Retina (tissue), 1 donor: ENCODE results near the gene ARHGEF7.

Source experiments
- DNase-seq: peaks from one replicate; pipeline ENCODE4 v3.0.0-alpha.2; 2016

The ARHGEF7 gene

DNA sequence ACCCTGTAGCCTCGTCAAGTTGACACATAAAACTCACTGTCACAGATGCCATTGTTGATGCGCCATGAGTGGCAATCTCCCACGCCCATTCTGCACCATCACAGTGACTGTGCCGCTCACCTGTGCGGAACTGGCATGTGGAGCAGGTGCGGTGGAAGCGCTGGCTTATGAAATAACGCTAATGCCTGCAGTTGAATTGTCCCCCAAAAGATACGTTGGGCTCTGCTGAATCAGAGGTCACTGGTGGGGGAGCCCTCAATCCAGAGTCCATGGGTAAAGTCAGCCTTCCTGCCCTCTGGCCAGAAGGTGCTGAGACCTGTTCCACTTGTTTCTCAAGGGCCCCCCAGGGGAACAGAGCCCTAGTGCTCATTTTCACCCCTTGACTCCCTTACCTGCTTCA lies 2.9 kb upstream of the ARHGEF7 start:
- no peak for DNase-seq

DNA sequence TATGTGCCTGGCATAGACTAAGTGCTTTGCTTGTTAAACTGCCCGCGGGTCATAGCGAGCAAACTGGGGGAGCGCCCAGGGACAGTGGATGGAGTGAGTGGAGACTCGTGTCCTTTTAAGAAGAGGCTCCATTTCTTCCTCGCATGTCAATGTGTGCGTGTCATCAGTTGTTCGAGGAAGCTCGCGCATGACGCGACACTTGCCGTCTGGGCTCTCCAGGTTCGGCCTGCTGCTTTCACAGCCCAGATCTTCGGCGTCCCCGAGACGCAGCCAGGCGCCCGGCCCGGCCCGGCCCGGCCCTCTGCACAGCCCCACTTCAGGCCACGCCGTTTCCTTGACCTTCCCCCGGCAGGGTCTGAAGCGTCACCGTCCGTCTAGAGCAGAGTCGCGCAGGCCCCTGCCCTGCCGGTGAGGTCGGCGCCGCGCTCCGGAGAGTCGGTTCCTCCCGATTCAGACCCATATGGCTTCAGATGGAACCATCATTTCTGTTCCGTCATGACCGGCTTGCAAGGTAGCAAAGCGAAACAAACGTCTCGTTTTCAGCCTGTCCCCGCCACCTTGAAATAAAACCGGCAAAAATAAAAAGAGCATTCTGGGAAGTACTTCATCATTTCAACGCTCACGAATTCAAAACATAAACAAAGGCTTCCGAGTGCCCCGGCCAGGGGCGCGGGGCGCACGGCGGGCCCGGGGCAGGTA lies 599 bp upstream of the ARHGEF7 start:
- DNase-seq = peak; percentile 89

DNA sequence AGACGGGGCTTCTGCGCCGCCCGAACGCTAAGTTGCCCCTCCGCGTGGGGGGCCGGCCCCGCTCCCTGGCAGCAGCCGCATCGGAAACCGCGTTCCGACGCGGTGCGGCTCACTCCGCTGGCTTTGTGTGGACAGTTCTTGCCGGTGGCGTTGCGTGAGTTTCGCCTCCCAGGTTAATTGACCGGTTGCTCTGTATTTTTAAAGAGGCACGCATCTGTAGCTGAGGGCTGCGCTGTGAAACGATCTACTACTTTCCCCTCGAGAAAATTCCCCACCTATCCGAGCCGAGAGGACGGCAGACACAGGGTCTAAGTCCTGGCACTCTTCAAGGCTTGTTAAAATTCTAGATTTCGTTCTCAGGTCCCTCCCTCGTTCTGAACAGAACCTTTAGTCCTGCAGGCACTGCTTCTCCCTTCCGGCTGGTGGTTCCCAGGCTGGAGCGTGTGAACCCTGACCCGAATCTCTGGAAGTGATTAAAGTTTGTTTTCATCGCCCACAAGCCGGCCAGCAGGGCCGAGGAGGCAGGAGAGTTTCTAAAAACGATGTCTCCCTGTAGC lies 933 bp downstream of the ARHGEF7 start:
- DNase-seq = peak; percentile 78

DNA sequence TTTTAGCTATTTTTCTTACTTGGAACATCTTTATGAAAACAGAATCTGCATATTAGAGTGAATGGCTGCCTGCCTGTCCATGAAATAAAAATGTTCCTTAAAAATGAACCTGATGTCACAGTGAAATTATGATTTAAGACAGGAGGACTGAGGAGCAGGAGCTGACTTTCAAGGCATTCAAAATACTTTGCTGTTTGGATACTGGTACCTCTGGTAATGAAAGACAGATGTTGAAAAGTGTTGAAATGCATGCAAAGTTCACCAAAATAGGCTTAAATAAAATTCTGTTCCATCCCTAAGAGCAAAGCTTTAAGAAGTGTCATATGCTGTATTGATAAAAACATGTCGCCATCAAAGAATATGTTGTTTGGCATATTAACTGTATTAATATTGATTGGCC lies 1.7 kb downstream of the ARHGEF7 start:
- no peak for DNase-seq

DNA sequence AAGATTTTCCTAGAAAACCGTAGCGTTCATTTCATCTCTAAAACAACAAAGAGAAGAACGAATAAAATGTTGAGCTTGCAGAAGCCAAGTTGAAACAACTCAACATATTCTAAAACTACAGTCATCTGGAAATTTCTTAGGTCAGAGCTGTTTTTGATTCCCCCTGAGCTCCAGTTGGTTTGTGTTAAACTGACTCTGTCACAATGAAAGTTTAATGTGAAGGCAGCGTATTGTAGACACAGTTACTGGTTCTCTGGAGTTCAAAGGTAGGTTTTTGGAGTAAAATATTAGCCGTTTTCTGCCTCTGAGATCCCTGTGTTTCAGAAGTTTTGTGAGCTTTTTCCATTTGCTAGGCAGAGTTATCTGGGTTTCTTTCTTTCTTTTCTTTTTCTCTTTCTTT lies 2.2 kb downstream of the ARHGEF7 start:
- DNase-seq = no peak

DNA sequence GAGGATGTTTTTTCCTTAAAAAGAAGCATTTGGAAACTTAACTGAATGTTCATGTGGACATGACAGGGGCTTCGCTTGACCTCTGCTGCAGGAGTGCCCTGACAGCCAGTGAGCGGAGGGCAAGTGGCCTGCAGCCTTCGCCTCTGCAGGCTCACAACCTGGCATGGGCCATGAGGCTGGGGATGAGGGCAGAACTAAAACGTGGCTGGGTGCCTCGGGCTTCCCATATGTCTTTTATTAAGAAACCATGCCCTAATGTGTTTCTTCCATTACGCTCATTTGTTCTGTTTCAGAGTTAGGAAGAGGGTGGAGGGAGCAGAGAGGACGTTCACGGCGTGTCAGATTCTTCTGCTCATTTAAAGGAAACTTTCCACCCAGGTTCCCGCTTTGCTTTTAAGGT lies 2.9 kb downstream of the ARHGEF7 start:
- no peak for DNase-seq

DNA sequence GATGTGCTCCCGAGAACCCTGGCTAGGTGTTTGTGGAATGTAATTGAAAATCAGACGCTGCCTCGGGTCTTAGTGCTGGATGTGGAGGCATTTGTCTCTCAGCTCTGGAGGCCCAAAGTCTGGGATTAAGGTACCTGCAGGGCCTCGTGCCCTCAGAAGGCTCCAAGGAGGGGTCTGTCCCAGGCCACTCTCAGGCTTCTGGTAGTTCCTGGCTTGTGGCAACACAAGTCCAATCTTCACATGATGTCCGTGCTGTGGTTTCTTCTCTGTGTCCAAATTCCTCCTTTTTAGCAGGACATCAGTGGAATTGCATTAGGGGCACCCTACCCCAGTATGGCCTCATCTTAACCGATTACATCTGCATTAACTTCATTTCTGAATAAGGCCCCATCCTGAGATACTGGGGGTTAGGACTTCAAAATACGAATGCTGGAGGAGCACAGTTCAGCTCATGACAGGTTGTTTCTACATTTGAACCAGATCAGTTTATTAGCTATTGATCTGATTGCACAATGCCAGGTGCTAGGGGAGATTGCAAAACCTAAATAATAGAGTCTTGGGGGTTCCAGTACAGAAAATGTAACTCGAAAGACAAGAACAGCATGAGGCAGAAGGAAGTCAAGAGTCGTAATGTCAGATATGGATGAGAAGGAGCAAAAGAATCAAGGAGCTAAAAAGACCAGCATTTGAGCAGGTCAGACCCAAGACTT lies 3.9 kb downstream of the ARHGEF7 start:
- no peak for DNase-seq

DNA sequence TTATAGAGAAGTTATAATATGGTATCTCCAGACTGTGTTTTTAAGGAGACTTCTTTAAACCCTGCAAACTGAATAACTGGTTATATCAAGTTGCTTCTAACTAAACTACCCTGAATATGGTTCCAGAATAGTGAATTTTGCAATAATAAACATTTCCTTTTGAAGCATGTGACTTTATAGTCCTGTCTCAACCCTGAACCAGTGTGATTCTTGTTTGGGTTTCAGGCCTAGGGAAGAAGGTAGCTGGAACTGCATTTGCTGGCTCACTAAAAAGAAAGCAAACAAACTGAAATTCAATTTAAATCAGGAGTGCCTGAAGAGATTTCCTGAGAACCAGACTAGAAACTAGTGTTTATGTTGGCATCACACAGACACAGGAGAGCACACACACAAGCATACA lies 4.9 kb downstream of the ARHGEF7 start:
- DNase-seq = no peak

DNA sequence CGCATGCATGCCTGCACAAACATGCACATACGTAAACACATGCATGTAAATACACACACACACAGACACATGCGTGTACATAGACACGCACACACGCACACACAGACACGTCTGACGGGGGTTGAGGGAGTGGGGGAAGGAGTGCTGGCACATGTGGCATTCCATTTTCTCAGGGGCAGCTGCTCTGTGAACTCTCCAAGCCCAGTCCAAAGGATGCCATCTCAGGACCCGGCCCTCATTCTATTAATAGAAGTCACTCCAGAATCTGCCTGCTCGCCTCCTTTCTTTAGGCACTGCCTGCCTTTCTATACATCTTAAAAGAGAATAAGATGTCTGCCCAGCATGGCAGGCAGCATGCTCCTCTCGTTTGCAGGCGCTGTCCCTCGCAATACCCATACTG lies 5.3 kb downstream of the ARHGEF7 start:
- no peak for DNase-seq

DNA sequence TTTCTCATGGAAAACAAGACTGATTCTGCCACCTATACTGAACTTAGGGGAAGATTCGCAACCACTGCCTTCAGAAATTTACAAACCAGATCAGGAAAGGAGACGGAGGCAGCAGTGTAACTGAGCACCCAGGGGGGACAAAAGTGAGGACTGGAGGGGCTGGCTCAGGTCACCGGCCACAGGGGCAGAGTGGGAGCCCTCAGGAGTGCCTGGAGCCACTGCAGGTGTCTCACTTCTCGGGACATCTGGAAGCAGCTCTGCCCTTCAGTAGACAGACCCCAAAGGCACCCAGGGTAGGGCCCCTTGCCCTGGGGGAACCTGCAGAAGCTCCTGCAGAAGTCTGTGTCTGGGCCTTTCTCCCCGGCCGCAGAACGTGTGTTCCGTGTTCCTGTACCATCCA lies 5.8 kb downstream of the ARHGEF7 start:
- no peak for DNase-seq

DNA sequence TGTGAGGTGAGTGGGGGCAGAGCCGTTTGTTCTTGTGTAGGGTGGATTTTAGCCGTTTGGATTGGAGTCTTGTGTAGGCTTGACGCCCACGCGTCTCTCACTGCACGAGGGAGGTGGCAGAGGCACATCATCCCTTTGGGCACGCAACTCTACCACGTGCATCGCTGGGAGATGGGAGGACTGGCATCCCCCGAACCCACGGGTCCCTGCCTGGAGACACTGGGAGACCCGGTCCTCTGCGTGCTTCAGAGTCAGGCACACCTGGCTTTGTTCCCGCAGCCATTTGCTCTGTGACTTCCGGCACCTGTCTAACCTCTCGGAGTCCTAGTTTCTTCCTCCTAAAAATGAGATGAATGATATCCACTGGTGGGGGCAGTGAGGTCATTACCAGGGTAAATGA lies 6.4 kb downstream of the ARHGEF7 start:
- no peak for DNase-seq

DNA sequence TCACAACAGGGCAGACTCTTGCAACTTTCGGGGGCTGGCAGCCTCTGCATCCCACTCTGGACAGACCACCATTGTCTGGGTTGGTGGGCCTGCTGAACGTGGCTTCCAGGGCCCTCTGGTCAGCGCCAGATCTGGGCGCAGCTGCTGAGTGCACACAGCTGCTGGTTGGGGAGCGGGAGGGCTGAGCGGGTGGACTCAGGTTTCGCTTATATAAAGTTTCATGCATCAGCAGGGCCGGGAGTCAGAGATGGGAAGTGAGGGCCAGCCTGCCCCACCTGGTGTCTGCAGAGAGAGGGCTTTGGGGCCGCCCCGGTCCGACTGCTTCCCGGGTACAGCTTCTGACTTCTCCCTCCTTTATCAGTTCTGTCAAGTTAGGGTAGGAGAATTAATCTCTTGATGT lies 6.9 kb downstream of the ARHGEF7 start:
- no peak for DNase-seq

DNA sequence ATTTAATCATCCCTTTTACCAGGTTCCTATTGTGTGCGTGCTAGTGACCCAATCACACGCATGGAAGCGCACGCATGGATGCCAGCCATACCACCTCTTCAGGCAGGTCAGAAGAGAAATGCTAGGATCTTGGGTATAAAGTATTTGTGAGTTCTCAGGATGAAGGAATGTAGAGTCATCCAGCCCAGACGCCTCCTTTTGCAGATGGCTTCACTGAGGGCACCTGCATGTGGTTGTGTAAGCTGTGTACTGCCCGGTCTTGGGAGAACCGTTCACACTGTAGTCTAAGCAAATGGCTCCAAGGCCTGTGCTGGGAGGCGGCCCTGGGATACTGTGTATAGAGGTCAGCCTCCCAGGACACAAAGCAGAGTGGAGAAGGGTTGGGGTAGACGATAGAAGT lies 7.5 kb downstream of the ARHGEF7 start:
- DNase-seq = no peak

DNA sequence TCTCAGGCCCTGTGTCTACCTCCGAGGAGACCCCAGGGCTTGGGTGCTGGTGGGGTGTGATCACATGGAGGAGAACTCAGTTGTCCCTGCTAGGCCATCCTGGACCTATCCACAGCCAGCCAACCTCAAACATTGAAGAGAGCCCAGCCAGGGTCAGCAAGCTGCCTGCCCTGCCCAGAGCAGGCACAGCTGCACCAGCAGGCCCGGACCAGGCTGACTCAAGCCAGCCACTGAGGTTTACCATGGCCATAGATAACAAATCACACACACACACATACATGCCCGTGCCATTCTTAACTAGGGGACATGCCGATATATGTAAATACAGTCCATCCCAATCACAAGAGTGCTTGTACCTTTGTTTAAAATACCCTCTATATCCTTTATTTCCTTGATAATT lies 8.1 kb downstream of the ARHGEF7 start:
- DNase-seq = no peak

DNA sequence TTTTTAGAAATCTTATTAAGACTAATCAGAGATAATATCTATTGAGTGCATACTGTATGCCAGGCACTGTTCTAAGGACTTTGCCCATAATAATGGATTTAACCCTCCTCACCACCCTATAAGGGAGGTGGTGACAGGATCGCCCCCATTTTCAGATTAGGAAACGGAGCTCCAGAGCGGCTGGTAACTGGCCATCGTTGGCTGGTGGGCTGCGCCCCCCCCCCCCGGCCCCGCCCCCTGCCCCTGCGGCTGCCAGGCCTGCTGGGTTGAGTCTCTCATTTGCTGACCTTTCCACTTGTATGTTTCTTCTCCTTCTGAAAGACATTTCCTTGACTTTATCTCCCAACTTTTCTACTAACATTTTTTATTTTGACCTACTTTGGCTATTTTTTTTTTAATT lies 8.5 kb downstream of the ARHGEF7 start:
- DNase-seq = no peak

DNA sequence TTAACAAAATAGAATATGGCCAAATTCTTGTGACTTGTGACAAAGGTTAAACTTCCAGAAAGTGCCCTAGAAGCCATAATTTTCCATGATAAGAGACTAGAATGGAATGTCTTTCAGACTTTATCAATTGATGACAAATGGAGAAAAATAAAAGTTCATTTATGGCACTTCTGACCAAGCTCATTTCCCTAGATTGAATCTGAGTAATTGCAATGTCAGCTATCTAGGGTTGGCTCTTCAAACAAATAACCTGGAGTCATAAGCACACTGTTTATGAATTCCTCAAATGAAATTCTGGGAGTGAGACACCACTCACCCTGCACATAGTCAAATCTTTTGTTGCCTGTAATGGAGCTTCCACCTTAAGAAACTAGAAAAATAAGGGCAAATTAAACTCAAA lies 11.4 kb downstream of the ARHGEF7 start:
- DNase-seq = no peak

DNA sequence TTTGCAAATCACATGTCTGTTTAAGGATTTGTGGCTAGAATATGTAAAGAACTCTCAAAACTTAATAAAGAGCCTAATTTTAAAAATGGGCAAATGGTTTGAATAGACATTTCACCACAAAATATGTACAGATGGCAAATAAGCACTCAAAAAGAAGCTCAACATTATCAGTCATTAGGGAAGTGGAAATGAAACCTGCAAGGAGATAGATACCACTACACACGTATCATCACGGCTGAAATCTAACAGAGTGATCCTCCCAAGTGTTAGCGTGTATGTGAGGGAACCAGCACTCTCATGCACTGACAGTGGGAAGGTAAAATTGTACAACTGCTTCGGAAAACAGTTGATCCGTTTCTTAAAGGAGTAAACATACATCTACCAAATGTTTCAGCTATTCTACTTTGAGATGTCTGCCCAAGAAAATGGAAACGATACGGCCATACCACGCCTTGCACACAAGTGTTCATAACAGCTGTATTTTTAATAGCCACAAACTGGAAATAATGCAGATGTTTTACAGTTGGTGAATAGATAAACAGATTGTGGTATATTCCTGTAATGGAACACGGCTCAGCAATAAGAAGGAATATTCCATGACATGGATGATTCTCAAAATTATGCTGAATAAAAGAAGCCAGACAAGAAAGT lies 14.5 kb downstream of the ARHGEF7 start:
- DNase-seq = no peak

DNA sequence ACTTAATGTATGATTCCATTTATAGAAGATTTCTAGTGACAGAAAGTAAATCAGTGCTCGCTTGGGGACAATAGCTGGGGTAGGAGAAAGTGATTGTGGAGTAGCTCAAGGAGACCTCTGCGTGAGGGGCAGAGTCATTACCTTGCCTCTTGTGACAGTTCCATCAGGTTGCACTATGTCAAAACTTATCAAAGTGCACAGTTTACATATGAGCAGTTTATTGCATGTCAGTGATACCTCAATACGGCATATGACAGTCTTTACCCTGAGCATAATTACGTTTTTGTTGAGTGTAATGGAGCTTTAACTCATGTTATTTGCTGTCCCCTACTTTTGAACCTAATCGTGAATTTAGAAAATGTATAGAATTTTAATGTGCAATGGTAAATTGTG lies 15.0 kb downstream of the ARHGEF7 start:
- no peak for DNase-seq

DNA sequence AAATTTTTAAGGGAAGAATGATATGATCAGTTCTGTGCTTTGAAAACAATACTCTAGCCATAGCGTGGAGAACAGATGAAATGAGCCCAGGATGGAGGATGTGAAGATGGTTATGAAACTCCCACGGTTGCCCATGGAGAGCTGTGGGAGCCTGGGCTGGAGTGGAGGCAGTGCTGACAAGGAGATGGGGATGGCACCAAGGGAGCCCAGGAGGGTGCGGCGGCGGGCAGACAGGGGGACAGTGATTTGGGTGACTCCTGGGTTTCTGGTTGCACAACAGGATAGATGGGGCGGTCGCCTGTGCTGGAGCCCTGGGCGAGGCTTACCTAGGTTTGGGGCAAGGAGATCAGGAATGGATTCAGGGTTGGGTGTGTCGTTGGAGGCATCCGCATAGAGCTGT lies 15.9 kb downstream of the ARHGEF7 start:
- no peak for DNase-seq

DNA sequence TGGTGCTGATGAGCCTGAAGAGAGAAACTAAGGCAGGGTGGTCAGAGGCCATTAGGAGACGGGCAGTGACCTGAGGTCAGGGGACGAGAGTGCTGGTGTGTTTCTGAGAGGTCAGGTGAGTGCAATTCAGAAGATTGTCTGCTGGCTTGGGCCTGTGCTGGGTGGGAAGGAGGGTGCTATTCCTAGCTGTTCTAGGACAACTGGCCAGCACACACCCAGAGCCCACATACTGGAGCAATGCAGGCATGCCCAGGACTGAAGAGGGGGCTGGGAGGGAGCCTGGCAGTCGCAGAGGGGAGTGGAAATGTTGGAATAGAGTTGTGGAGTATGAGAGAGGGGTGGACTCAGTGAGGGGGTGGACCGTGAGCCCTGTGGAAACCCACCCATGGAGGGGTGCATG lies 16.5 kb downstream of the ARHGEF7 start:
- DNase-seq = no peak

DNA sequence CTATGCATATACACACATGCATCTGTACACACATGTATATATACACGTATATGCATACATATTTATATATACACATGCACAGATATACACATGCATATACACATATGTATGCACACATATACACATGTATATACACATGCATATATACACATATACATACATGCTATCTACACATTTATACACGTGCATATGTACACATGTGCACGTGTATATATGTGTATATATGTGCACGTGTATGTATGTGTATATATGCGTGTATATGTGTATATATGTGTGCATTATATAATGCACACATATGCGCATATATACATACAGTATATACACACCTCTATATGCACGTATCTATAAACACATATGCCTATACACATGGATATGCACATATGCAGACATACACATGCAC lies 17.8 kb downstream of the ARHGEF7 start:
- DNase-seq = no peak

DNA sequence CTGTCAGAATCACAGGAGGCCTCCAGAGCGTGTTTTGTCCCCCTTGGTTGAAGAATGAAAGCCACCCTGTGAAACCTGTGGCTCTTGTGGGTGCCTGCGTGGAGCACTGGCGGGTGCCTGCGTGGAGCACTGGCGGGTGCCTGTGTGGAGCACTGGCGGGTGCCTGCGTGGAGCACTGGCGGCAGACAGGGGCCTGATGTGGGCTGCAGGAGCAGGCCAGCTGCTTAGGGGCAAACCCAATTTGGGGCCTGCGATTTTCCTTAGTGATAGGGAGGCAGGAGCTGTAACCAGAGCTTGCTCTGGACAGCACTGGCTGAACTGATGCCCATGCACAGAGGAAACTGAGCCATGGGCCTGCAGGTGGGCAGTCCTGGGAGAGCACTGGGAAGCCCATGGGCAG lies 24.3 kb downstream of the ARHGEF7 start:
- DNase-seq = no peak

DNA sequence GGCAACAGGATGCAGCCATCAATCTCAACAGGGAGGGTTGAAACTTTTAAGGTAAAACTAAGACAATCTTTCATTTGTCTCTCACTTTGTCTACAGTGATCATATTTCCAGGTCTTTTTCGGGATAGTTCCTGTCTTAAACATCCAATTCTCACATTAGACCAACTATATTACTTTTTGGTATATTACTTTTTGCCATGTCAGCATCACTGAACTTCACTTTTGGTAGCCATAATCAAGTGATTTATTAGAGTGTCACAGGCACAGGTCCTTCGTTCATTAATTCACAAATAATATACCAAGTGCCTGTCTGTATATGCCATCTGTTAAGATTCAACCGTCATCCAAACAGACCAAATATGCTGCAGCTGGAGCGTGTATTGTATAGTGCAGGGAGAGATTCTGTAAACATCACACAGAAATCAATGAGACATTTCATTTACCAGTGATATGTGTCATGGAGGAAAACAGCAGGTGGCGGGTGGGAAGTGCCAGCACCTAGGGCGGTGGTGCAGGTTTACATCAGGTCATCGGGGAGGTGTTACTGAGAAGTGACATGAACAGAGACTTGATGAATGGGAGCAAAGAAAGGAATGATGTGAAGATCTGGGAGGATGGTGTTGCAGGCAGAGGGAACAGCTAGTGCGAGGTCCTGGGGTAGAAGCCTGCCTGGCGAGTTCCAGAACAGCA lies 24.9 kb downstream of the ARHGEF7 start:
- no peak for DNase-seq
